ENCODE measurements around the gene CD84.

The CD84 gene

GRCh38 chr1:160540859-160541233 lies 38.5 kb downstream of the CD84 start:
- in situ Hi-C loops (cut with MboI; ENCODE audit: low sequenced_read_pairs, unreplicated experiment): no loop called here

GRCh38 chr1:160539990-160540858 lies 39.1 kb downstream of the CD84 start:
- peak; percentile 64 for DNase-seq (ENCODE audit: low spot score)
- in situ Hi-C loops (cut with MboI; ENCODE audit: low sequenced_read_pairs, unreplicated experiment): no loop called here
- TF ChIP-seq CTCF (IDR thresholded peaks at IDR 0.05; ENCODE audit: borderline replicate concordance, control extremely low read depth, extremely low read depth, insufficient read depth, missing control alignments): no peak

More at GRCh38 chr1:160540859-160541233, 38.5 kb downstream of the CD84 start:
- TF ChIP-seq CTCF (IDR thresholded peaks at IDR 0.05; ENCODE audit: borderline replicate concordance, control extremely low read depth, extremely low read depth, insufficient read depth, missing control alignments): no peak
- DNase-seq (ENCODE audit: low spot score): no peak

- in situ Hi-C loops (cut with MboI; ENCODE audit: low sequenced_read_pairs, unreplicated experiment): no loop called here
- DNase-seq (ENCODE audit: low spot score): no peak
- TF ChIP-seq CTCF (IDR thresholded peaks at IDR 0.05; ENCODE audit: borderline replicate concordance, control extremely low read depth, extremely low read depth, insufficient read depth, missing control alignments): no peak
Measured at GRCh38 chr1:160539684-160539989, 39.7 kb downstream of the CD84 start.

GRCh38 chr1:160538985-160539651 lies 40.2 kb downstream of the CD84 start:
- no peak for TF ChIP-seq CTCF (IDR thresholded peaks at IDR 0.05; ENCODE audit: borderline replicate concordance, control extremely low read depth, extremely low read depth, insufficient read depth, missing control alignments)
- in situ Hi-C loops (cut with MboI; ENCODE audit: low sequenced_read_pairs, unreplicated experiment): no loop called here
- DNase-seq (ENCODE audit: low spot score): no peak

GRCh38 chr1:160537714-160538665 lies 41.3 kb downstream of the CD84 start:
- no peak for DNase-seq (ENCODE audit: low spot score)
- no peak for TF ChIP-seq CTCF (IDR thresholded peaks at IDR 0.05; ENCODE audit: borderline replicate concordance, control extremely low read depth, extremely low read depth, insufficient read depth, missing control alignments)

More at GRCh38 chr1:160537714-160538665, 41.3 kb downstream of the CD84 start:
- in situ Hi-C loops (cut with MboI; ENCODE audit: low sequenced_read_pairs, unreplicated experiment): no loop called here
